Measurements from ENCODE around the gene SAP25.

Gene SAP25

DNA sequence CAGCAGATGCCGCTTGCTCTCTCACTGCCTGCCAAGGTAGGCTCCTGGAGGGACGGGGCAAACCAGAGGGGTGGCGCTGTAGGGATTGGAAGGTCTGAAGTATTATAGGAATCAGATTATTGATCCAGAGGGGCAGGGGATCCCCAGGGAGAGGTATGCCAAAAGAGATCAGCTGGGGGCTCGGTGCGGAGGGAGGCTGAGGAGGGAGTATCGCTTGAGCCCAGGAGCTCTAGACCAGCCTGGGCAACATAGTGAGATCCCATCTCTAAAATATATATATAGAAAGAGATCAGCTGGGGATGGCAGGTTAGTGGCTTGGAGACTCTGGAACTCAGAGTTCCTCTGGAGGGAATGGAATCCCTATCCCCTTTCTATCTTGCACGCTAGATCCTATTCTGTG lies 21.5 kb upstream of the SAP25 start:
- TF ChIP-seq, protein P1, sequence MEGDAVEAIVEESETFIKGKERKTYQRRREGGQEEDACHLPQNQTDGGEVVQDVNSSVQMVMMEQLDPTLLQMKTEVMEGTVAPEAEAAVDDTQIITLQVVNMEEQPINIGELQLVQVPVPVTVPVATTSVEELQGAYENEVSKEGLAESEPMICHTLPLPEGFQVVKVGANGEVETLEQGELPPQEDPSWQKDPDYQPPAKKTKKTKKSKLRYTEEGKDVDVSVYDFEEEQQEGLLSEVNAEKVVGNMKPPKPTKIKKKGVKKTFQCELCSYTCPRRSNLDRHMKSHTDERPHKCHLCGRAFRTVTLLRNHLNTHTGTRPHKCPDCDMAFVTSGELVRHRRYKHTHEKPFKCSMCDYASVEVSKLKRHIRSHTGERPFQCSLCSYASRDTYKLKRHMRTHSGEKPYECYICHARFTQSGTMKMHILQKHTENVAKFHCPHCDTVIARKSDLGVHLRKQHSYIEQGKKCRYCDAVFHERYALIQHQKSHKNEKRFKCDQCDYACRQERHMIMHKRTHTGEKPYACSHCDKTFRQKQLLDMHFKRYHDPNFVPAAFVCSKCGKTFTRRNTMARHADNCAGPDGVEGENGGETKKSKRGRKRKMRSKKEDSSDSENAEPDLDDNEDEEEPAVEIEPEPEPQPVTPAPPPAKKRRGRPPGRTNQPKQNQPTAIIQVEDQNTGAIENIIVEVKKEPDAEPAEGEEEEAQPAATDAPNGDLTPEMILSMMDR (IDR thresholded peaks at IDR 0.05; ENCODE audit: low read depth, low read length) = no peak
- H3K4me3 ChIP-seq (ENCODE audit: low read depth, low read length) = no peak overlapping the region

DNA sequence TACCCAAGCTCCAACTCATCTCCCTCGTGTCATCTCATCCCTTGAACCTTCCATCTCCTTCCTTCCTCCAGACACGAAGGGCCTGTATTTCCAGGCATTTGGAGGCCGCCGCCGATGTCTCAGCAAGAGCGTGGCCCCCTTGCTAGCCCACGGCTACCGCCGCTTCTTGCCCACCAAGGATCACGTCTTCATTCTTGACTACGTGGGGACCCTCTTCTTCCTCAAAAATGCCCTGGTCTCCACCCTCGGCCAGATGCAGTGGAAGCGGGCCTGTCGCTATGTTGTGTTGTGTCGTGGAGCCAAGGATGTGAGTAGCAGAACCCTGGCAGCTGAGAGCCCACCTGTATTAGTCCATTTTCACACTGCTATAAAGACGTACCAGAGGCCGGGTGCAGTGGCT lies 17.9 kb upstream of the SAP25 start:
- TF ChIP-seq, protein P1 (IDR thresholded peaks at IDR 0.05; ENCODE audit: low read depth, low read length) = no peak
- H3K4me3 ChIP-seq (ENCODE audit: low read depth, low read length) = no peak overlapping the region

DNA sequence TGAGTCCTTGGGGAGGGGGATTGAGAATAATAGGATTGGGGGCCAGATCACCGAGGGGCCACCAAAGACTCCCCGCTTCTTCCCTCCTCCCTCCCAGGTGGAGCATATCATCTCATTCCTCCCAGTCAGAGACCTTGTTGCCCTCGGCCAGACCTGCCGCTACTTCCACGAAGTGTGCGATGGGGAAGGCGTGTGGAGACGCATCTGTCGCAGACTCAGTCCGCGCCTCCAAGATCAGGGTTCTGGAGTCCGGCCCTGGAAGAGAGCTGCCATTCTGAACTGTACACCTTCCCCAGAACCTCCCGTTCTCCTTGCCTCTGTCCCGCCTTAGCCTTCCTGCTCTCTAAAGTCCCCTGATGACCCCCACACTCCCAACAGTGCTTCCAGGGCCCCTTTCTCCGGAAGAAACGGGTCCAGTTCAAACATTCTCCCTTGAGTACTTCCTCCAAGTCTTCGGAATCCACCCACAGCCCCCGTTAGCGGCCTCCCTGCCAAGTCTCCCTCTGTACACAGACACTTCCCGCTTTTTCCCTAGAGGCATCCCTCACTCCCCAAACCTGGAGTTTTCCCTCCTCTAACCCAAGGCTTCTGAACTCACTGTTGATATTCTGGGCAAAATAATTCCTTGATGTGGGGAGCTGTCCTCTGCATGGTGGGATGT lies 16.5 kb upstream of the SAP25 start:
- H3K4me3 ChIP-seq (ENCODE audit: low read depth, low read length) = no peak overlapping the region

DNA sequence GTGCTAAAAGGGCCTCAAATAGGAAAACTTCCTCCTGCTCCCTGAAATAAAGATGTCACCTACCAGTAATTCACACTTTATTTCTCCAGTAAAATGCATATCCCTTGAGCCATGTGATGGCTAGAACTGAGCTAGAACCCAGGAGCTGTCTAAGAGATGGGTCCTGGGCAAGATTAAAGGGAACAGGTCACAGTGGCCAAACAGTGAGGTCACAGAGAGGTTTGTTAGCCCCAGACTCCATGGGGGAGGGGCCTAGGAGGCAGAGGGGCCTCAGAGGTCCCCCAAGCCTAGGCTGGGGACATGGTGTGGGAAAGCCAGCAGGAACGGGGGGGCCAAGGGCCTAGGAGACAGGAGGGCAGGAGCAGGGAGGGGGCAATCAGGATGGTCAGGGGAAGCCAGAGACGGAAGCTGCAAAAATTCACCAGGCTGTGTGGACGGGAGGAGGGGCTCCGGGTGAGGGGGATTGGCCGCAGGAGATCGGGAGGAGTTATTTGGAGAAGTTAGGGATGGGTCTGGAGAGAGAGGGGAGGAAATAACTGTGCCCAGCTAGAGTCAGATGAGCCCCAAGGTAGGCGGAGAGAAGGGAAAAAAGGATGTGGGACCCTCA lies 15.7 kb upstream of the SAP25 start:
- H3K4me3 ChIP-seq (ENCODE audit: low read depth, low read length) = no peak overlapping the region
- TF ChIP-seq, protein P1 (IDR thresholded peaks at IDR 0.05; ENCODE audit: low read depth, low read length) = no peak

More for the DNA sequence above, 16.5 kb upstream of the SAP25 start:
- TF ChIP-seq, protein P1 (IDR thresholded peaks at IDR 0.05; ENCODE audit: low read depth, low read length) = no peak

DNA sequence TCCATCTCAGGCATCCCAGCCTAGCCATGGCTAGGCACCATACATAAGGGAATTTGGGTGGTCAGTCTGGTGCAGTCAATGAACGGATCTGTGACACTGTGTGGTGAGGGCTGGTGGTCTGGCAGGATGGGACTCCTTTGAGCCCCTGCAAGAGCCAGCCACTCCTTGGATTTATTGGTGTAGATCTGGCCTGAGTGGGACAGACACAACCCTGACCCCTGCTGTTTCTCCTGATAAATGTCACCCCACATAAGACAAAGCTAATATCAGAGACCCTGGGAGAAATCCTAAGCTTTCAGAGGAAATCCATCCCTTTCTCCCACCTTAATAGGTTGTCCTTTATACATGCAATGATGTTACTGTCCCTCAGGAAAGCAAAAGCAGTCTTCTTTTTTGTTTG lies 14.7 kb upstream of the SAP25 start:
- TF ChIP-seq, protein P1 (IDR thresholded peaks at IDR 0.05; ENCODE audit: low read depth, low read length) = peak; percentile 32; the same call in 1 of the 2 replicates
- no peak overlapping the region for H3K4me3 ChIP-seq (ENCODE audit: low read depth, low read length)

DNA sequence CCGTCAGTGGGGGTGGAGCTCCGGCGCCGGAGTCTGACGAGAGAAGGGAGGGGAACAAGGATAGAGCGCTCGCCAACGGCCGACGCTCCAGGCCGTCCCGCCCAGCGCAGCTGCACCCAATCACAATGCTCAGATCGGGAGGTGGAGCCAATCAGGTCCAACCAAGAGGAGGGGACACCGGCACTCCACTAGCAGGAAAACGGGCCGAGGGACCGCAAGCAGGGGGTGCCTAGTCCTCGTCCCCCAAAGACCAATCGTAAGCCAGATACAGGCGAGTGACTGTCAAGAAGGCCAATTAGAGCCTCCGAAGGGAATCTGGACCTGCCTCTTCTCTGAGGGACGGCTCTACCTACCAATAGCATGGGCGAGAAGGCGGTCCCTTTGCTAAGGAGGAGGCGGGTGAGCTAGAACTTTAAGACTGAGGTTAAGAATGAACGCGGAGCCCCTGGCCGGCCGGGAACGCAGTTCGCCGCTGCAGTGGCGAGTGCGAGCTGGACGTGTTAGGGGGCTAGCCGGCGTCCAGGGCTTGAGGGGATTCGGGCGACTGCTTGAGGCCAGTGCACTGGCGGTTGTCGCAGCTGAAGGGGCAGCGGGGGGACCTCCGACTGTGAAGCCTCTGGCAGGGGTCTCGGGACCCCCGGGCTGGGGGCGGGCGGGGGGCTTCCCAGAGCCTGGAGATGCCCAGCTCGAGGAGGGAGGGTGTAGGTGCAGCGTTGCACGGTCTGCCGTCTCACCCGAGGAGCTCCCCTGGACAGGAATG lies 12.7 kb upstream of the SAP25 start, which contains the start of gene FBXO24:
Gene FBXO24 (plus strand): TSS at position 63 of the 760 bp plus-strand sequence. CDS start 298 bp downstream, at position 361.
- TF ChIP-seq, protein P1 (IDR thresholded peaks at IDR 0.05; ENCODE audit: low read depth, low read length) = no peak
- peak within 1 kb of the TSS; percentile 68 for H3K4me3 ChIP-seq (ENCODE audit: low read depth, low read length)
